Activated naive CD4-positive, alpha-beta T cell (primary cell): ENCODE measurements around the gene GMDS.

Source experiments
- DNase-seq, 4 experiments: peaks; one replicate each; lab custom pipeline; 2025; lab: John Stamatoyannopoulos, UW

The GMDS gene

DNA sequence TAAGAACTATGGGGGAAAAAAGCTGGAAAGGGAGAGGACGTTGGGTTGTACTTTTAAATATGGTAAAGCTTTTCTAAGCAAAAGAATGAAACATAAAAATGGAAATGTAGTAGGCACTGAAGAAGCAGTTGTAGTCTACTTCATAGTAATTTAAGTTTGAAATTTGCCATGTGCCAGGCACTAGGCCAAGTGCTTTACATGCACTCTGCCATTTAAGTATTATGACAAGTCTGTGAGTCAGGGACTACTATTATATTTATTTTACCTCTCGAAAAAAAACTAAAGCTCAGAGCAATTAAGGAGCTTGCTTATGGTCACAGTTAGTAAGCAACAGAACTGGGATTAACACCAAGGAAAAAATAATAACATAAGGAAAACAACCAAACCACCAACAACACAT, 257.8 kb downstream of the GMDS start:
- no peak for DNase-seq

- no peak for DNase-seq
These were observed 258.8 kb downstream of the GMDS start for GRCh38 chr6:1986454-1987243.

DNA sequence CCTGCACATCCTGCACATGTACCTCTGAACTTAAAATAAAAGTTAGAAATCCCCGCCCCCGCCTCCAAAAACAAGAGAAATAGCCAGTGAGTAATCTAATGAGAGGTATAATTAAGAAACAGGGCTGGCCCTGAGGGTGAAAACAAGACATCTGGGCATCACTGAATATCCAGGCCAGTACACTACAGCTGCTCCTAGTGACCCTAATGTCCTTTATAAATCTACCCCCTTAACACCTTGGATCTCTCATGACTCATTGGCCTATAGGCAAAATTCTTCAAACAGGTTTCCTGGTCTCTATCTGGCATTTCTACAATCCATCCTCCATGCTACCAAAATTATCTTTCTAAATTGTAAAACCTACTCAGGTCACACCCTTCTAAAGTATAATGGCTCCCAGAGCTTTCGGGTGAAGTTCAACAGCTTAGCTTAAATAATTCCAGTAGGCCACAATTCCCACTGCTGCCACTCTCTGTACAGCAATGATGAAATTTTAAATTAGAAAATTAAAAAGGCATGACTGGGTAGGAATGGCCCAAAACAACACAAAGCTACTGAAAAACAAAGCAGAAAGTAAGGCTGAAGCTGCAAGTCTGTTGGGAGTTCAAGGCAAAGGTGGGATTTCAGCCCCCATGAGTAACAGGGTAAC, 260.9 kb downstream of the GMDS start:
- no peak for DNase-seq

DNA sequence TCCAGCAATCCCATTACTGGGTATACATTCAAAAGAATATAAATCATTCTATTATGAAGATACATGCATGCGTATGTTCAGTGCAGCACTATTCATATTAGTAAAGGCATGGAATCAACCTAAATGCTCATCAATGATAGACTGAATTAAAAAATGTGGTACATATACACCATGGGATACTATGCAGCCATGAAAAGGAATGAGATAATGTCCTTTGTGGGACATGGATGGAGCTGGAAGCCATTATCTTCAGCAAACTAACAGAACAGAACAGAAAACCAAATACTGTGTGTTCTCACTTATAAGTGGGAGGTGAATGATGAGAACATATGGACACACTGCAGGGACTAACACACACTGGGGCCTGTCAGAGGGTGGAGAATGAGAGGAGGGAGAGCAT, 261.6 kb downstream of the GMDS start:
- DNase-seq: no peak

DNA sequence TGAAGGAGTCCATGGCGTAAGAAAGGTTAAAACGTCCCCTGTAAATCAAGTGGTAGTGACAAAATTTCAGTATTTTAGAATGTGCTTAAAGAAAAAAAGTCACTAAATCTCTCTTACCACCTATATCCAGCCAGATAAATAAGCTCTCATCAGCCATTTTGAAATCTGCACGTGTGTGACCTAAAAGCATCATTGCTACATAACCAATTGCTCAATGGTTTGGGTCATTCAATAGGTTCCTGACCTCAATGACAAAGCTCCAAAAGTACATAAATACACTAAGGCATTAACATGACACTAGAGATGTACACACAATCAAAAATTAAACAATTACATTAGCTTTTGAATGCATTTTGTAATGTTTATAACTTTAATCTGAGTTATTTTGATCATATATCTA, 272.4 kb downstream of the GMDS start:
- no peak for DNase-seq

DNA sequence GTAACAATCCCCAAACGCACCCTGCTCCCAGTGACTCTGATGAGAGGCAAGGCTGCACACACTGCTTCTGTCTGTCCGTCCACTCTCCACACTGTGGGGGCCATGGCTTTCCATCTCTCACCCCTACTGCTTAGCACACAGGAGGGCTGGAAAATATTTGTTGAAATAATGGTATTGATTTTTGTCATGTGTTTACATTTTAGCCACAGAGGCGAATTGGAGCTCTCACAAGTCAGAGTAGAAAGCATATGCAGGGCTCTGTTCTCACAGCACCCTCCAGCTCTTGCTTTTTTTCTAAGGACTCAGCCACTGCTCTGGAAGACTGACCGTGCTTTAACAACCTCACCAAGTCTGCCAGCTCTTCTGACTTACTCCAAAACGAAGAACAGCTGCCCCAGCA, 273.8 kb downstream of the GMDS start:
- no peak for DNase-seq

DNA sequence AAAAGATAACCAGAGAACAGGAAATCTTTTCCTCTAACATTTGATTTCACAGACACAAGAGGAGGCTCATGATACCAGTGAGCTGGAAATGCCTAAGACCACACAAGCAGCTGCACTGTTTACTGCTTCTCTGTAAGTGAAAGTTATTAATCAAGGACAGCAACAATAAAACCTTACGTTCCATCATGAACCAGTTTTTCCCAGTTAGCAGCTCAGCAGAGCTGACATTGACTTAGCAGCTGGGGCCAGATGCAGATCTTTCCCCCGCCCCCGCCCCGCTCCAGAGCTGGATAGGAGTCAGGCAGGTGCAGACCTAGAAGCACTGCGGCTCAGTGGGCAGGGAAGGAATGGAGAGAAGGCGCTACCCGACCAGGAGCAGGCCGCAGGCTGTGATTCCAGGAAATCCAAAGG, 275.2 kb downstream of the GMDS start:
- no peak for DNase-seq

DNA sequence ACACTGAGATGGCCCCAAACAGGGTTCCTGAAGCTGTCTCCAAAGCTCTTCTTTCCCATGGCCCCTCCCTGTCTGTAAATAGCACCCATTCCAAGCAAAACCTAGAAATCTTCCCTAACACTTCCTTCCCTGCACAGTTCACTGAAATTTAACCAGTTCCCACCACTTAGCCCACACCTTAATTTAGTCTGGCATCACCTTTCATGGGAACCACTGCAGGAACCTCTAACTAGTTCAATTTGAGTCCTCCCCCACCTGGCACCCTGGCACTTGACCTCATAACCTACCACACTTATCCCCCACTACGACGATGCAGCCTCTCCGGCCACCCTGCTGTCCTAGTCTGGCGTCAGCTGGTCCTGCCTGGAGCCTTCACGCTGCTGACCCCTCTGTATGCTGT, 278.7 kb downstream of the GMDS start:
- no peak for DNase-seq

DNA sequence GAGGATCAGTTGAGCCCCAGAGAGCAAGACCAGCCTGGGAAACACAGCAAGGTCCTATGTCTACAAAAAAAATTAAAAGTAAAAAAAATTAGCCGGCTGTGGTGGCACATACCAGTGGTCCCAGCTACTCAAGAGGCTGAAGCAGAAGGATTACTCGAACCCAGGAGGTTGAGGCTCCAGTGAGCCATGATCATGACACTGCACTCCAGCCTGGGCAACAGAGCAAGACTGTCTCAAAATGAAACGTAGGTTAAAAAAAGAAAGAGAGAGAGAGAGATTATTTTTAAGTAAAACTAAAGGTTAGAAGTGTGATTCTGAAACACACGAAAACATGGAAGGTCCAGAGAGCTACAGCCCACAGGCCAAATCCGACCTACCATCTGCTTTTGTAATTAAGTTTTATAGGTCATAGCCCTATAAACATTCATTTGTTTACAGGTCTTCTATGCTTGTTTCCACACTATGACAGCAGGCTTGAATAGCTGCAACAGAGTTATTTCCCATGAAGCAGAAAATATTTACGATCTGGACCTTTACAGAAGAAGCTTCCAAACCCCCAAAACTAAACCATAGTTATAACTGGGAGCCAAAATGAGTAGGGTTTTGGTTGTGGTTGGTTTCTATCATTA, 279.7 kb downstream of the GMDS start:
- no peak for DNase-seq

GRCh38 chr6:1963596-1963995, 281.8 kb downstream of the GMDS start:
- no peak for DNase-seq

- no peak for DNase-seq
These were observed 283.2 kb downstream of the GMDS start for GRCh38 chr6:1962201-1962600.

DNA sequence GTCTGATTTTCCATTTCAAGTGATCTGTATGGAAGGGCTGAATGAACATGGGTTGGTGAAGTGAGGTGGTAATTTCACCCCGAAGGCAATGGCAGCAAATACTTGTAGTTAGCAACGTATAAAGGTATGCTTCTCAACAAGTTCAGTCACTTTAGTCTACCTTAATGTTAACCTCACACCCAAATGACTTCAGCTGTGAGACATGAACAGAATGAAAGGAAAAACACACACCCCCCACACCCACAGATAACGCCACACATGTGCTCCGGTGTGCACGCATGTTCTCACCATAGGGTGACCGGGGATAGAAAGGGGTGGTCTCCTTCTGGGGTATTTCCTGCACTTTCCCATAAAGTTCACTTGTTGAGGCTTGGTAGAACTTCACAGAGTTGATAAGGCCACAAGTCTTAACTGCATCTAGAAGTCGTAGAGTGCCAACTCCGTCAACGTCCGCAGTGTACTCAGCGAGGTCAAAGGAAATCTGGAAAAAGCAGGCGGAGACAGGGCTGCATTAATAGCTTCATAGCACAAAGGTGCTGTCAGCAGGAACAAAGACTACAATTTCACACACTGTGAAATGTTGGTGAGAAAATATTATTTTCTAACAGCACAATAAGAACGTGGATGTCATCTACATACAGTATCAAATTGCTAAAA, 284.8 kb downstream of the GMDS start:
- DNase-seq: no peak

- no peak for DNase-seq
These were observed 287.1 kb downstream of the GMDS start for GRCh38 chr6:1958257-1958656.

GRCh38 chr6:1957746-1958145, 287.7 kb downstream of the GMDS start:
- no peak for DNase-seq

DNA sequence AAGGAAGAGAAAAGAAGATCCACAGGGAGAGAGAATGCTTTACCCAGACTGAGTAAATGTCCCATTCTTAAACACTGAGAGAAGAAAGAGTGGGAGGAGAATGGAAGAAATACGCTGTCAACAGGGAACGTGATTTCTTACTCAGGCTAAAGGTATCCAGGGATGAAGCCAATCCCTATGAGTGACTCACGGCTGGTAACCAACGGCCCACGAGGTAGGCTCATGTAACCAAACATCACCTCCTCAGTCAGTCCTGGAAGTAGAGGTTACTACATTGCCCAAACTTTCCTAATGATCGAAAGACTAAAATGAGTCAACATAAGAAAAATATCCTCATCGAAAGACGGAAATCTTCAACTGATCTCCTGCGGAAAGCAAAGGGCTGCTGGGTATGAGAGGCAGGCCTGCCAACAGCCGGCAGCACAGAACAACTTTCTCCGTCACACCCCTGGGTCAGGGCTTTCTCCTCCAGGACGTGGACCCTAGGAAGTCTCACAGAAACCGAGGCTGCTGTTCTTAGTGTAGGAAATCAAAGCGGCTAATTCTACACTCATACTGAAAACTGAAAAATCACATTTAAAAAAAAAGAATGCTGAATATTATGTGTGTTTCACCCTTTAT, 292.6 kb downstream of the GMDS start:
- DNase-seq: no peak

- DNase-seq: no peak
These were observed 294.8 kb downstream of the GMDS start for GRCh38 chr6:1950631-1951030.

DNA sequence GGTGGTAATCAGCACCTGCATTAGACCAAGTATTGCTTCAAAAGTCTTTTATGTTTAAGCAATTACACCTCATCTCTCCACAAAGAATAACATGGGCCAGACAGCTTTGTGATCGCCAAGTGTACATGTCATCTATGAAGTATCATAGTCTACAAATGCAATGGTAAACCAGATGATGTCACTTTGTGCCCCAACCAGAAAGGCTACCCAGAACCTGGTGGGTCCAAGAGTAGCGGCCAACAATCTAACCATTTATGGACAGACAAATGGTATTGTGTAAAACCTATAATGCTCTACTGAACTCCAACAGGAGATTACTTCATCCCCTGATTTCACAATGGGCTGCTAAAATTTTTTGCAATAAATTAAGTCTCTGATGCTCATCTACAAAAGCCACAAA, 295.9 kb downstream of the GMDS start:
- no peak for DNase-seq

DNA sequence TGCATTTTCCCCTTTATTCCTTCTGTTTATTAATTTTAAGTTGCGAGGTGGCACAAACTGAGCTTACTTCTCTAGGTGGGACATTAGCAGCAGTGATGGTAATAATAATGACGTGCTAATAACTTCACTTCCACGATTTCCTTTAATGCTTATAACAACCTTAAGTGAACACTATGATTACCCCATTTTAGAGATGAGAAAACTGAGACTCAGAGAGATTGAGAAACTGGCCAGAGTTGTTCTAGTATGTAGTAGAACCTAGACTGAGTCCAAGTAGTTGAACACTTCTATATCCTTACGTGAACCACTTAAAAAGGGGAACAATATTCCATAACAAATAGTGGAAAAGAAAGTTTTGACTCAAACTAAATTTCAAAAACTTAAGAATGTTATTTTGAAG, 297.5 kb downstream of the GMDS start:
- no peak for DNase-seq

- no peak for DNase-seq
These were observed 298.8 kb downstream of the GMDS start for GRCh38 chr6:1946583-1946982.

GRCh38 chr6:1945235-1945832, 300.1 kb downstream of the GMDS start:
- DNase-seq: no peak

DNA sequence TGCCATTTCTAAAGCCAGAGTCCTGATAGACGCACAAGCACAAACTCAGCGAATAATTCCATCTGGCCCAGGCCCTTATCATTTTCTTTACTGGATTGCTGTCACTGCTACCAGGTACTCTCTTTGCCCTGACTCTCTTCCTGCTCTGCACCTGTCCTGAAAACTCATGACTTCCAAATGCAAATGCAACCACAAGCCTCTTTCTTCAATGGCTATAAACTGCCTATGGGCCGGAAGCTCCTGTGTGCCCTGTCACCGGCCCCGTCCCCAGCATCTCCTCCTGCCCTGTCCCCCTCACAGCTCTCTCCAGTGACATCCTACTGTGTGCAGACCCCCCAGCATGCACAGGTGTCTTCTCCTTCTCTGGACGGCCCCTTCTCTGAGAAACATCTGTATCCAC, 302.6 kb downstream of the GMDS start:
- no peak for DNase-seq

DNA sequence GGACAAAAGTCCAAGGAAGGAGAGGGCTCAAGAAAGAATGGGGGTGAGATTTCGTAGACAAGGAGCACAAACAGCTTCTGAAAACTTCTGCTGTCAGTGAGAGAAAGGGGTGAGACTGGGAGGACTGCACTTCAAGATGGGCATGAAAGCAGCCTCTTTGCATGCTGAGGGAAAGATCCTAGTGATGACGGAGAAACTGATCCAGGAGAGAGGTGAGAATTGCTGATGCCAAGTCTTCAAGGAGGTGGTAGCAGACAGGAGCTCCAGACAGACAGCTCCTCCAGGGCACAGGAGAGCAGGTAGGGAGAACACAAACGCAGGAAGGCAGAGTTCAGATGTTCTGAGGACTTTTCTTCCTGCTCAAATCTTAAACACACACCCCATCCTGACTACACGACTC, 303.9 kb downstream of the GMDS start:
- DNase-seq: no peak
